GM18909 (cell line): Measurements from ENCODE around the gene BOC.

Source experiments
- ATAC-seq: cut with Tn5 transposase; IDR thresholded peaks from one replicate; pipeline ENCODE4 v1.9.1; 2021; ENCODE audit warnings: mild to moderate bottlenecking; ENCODE audit not compliant: unreplicated experiment, poor library complexity

BOC gene

DNA sequence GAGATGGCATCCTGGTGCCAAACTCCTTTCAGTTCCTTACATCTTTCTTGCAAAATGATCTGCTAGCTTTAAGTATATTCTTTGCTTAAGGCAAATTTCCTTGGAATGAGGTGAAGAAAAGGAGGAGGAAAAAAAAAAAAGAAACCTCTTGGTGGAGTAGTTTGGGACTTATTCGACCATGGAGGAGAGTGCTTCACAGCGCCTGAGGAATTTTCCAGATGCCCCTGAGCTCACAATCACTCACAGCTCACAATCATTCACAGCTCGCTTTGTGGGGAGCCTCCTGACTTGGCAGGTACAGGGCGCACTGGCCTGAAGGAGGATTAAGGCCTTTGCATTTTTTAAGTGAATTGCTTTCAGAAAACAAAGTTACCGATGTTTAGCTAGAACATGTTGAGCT is 53.9 kb downstream of the BOC start:
- ATAC-seq = no peak

DNA sequence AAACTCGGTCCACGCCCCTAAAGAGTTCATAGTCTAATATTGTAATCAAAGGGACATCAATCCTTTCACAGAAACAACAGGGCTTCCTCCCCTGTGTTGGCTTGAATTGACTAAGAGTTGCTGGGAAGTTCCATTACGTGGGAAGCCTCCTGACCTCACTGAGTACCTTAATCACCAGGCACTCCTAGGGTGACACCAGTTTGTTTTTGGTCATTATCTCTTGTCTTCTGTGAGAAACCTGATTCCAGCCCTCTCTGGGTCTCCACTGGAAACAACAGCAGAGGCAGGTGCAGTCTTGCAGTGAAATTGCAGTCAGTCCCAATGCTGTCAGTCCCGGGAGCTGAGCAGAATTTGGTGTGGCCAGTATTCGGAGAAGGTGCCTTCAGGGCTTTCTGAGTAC is 55.4 kb downstream of the BOC start:
- no peak for ATAC-seq

GRCh38 chr3:113268311-113268710 is 57.0 kb downstream of the BOC start:
- no peak for ATAC-seq

- no peak for ATAC-seq
Measured at GRCh38 chr3:113268942-113269341, 57.6 kb downstream of the BOC start.

GRCh38 chr3:113269661-113270060 is 58.3 kb downstream of the BOC start:
- no peak for ATAC-seq

- ATAC-seq = no peak
Measured at GRCh38 chr3:113270068-113270467, 58.7 kb downstream of the BOC start.

DNA sequence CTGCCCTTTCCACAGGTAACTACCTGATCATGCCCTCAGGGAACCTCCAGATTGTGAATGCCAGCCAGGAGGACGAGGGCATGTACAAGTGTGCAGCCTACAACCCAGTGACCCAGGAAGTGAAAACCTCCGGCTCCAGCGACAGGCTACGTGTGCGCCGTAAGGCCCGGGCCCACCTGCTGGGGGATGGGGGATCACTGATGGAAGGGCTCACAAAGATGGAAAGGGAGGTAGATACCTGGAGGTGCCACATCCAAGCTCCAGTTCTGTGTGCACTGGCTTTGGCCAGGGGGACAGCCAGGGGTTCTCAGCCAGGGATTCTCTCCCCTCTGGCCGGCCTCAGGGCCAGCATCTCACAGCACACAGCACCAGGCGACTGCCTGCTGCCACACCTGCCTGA is 59.4 kb downstream of the BOC start:
- ATAC-seq = no peak

DNA sequence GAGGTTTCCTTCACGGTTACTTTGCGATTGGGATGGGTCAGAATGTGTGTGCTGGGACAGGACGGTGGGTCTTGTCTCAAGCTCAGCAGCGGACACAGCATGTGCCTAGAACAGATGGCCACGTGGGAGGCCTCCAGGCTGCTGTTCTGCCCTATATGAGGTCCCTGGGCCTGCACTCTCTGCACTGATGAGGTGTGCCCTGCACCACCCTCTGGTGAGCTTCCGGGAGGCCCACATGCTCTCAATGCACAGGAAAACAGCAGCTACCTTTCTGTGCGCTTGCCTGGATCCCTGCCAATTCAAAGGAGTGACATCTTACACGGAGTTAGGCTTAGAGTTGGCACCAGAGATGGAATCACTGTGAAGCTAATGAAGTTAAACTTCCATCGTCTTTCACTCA is 59.8 kb downstream of the BOC start:
- no peak for ATAC-seq

DNA sequence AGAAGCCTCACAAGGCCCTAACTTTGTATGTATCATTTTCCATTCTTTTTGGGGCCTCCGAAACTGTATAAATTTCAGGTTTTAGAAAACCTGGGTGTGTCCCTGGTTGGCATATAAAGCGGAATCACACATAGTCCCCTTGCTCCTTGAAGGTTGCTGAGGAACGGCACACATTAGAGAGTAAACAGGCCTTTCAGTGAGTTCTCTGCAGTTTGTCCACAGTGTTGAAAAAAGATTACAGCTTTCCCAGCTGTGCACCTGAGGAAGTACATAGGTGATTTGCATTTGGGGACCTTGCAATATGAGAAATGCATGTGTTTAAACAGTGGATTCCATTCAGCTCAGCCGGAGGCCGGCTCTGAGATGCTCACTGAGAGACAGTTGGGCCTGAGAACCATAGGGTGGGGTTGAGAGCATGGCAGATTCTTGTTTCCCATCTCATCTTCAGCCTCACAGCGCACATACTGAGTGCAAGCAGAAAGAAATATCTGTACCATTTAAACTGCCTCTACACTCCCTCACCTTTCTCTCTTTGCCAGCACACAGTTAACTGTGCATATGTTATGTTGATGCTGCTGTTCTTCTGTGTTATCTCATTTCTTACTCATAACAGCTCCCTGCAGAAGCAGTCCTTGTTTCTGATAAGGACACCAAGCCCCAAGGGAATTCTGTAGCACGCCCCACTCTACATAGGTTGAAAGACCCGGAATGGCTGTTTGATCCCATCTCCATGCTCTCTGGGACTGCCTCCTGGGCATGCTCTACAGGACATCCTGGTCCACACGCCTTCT is 60.4 kb downstream of the BOC start:
- ATAC-seq = no peak

DNA sequence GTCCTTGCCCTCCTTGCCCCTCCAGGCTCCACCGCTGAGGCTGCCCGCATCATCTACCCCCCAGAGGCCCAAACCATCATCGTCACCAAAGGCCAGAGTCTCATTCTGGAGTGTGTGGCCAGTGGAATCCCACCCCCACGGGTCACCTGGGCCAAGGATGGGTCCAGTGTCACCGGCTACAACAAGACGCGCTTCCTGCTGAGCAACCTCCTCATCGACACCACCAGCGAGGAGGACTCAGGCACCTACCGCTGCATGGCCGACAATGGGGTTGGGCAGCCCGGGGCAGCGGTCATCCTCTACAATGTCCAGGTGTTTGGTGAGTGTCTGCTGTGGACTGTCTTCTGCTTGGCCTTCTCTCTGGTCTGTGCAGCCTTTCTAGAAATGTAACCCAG is 61.0 kb downstream of the BOC start:
- no peak for ATAC-seq

GRCh38 chr3:113273011-113273410 is 61.7 kb downstream of the BOC start:
- ATAC-seq = no peak

DNA sequence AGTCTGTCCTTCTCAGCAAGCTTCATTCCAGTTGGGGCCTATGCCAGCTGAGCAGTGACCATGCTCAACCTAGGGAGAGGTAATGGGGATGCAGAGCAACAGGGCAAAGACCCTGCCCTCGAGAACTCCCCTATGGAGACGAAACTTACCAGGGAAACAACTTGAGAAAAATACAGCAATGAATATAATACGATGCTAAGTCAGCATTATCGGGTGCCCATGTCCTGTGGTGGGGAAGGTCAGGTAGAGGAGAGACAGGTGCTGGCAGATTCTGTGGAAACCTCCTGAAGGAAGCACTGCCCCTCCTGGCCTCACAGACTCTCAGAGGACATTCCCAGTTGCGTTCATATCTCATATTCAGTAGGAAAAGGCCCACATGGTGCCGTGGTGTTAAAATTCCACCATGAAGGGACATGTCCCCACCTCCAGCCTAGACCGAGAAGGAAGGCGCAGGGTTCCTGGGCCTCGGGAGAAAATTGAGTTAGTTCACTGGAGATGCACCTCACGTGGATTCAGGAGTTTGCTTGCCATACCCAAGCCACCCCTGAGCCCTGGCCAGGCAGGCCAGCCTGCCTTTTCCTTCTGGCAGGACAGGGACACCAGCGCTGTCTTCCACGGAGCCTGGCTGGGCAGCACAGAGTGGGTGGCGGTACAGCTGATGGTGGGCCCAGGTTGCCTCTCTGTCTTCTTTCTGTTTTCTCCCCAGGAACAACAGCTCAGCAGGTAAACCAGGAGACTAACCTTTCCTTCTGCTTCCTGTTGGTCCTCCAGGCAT is 62.4 kb downstream of the BOC start:
- no peak for ATAC-seq

- no peak for ATAC-seq
Measured at GRCh38 chr3:113274425-113275257, 63.3 kb downstream of the BOC start.

- ATAC-seq = no peak
Measured at GRCh38 chr3:113275258-113275556, 63.9 kb downstream of the BOC start.

- ATAC-seq = no peak
Measured at GRCh38 chr3:113275583-113275928, 64.2 kb downstream of the BOC start.

- ATAC-seq = peak; percentile 80
Measured at GRCh38 chr3:113275929-113276750, 64.8 kb downstream of the BOC start.

DNA sequence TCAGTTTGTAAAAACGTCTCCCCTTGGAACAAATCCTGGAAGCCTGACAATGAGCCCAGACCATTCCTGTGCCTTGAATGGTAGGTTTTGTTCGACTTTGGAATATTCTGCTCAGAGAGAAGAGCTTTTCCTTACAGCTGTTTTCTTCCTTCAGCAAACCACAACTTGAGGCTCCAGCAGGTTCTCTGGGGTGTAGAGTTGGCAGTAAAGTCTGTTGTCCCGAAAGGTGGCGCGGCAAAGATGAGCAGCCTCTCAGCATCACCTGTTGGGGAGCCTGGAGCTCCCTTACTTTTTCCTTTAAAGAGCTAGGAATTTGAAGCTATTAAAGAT is 65.4 kb downstream of the BOC start:
- no peak for ATAC-seq

DNA sequence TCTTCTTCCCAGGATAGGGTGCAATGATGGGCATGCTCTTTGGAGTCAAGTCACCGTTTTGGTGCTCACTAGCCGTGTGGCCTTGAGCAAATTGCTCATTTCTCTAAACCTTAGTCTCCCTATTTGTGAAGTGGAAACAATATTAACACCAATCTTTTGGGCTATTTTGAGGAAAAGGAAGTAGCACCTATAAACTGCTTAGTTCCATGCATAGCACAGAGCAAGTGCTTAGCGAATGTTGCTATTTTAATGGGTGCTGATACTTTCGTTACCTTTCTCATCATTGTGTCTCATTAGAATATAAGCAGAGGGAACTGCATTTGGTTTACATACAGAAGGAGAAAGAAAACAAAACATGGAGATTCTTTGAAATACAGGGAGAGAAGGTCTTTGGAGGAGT is 66.1 kb downstream of the BOC start:
- ATAC-seq = peak; percentile 43

DNA sequence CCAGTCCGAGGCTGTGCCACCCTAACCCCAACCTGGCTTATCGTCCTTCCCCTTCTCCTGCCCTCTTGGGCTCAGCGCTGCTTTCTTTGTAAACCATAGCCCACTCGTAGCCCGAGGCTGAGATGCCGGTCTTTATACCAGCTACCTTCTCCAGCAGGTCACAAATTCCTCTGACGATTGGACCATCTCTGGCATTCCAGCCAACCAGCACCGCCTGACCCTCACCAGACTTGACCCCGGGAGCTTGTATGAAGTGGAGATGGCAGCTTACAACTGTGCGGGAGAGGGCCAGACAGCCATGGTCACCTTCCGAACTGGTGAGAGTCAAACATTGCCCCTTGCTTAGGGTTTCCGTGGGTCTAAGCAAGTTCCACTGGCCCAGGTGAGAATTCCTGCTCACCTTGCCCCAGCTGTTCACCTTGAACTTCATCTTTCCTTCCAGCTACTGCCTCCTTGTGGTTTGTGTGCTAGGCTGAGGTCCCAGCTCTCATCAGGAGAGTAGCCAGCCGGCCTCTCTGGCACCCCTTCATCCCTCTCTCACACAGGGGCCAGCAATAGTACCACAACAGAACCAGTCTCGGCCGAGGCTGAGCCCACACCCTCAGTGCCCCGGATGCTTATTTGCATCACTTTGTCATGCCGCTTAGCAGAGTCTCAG is 66.7 kb downstream of the BOC start:
- no peak for ATAC-seq

DNA sequence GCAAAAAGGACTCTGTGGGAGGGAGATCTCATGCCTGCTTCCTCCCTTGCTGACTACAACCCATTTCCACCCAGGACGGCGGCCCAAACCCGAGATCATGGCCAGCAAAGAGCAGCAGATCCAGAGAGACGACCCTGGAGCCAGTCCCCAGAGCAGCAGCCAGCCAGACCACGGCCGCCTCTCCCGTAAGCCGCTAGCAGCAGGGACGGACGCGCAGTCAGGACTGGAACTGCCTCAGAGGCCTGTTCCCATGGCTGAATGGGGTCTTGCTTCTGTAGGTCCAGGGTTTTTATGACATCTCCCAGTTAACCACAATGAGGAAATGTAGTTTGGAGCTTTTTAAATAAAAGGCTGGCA is 67.2 kb downstream of the BOC start:
- no peak for ATAC-seq
